NCI-H187 treated with DMSO at 0.1 percent for 48 hours (cell line): ENCODE results near the gene UROS.

Experiments used
- DNase-seq: peaks from one replicate; lab custom pipeline; 2025; lab: John Stamatoyannopoulos, UW

Gene UROS

GRCh38 chr10:125836746-125837145, 13.7 kb upstream of the UROS start:
- DNase-seq: no peak

- no peak for DNase-seq
Observed at GRCh38 chr10:125828311-125828710, 5.3 kb upstream of the UROS start.

GRCh38 chr10:125827133-125827532, 4.1 kb upstream of the UROS start:
- no peak for DNase-seq

GRCh38 chr10:125824736-125825135, 1.7 kb upstream of the UROS start:
- no peak for DNase-seq

- no peak for DNase-seq
Observed at GRCh38 chr10:125823663-125824251, 699 bp upstream of the UROS start.

GRCh38 chr10:125820701-125821100, 2.4 kb downstream of the UROS start:
- no peak for DNase-seq

GRCh38 chr10:125817337-125817946, 5.6 kb downstream of the UROS start:
- no peak for DNase-seq

- no peak for DNase-seq
Observed at GRCh38 chr10:125816548-125816947, 6.5 kb downstream of the UROS start.

- DNase-seq: no peak
Observed at GRCh38 chr10:125815764-125816163, 7.3 kb downstream of the UROS start.

GRCh38 chr10:125812128-125812750, 10.8 kb downstream of the UROS start:
- DNase-seq: no peak

GRCh38 chr10:125811251-125811650, 11.8 kb downstream of the UROS start:
- no peak for DNase-seq

- no peak for DNase-seq
Observed at GRCh38 chr10:125808047-125808446, 15.0 kb downstream of the UROS start.

GRCh38 chr10:125802739-125803138, 20.3 kb downstream of the UROS start:
- DNase-seq: no peak

GRCh38 chr10:125802131-125802530, 20.9 kb downstream of the UROS start:
- no peak for DNase-seq

- DNase-seq: no peak
Observed at GRCh38 chr10:125801574-125801973, 21.5 kb downstream of the UROS start.

GRCh38 chr10:125799451-125800182, 23.4 kb downstream of the UROS start:
- no peak for DNase-seq

- no peak for DNase-seq
Observed at GRCh38 chr10:125797994-125798662, 24.9 kb downstream of the UROS start.

GRCh38 chr10:125797424-125797823, 25.6 kb downstream of the UROS start:
- DNase-seq: no peak

GRCh38 chr10:125795637-125796190, 27.3 kb downstream of the UROS start:
- no peak for DNase-seq

GRCh38 chr10:125795128-125795527, 27.9 kb downstream of the UROS start:
- no peak for DNase-seq

- DNase-seq: no peak
Observed at GRCh38 chr10:125792342-125793300, 30.4 kb downstream of the UROS start.
